Tibial nerve (tissue), 4 donors: ENCODE measurements around the gene KAZN. TPM values are rescaled to one million over a fixed set of nuclear protein-coding genes. Genes with fewer than 3 reads are reported as not detected.

ENCODE experiments used
- DNase-seq, 2 donors: peaks; one replicate each; pipeline ENCODE4 v3.0.0-alpha.2; 2019; ENCODE audit warnings: low spot score in 2 of 2
- H3K27ac ChIP-seq, 4 donors: fragments of 200-600 bp; sonication (generic) in 3 of 4; one replicate each; pipeline ENCODE4 v1.5.1; 2017 to 2019; ENCODE audit warnings: mild to moderate bottlenecking in 1 of 4
- H3K27me3 ChIP-seq, 2 donors: fragments of 200-600 bp; sonication (generic) in 1 of 2; one replicate each; pipeline versions ENCODE4 v1.5.1 to v1.6.0; 2017 to 2019
- H3K36me3 ChIP-seq, 3 donors: fragments of 200-600 bp; sonication (generic); one replicate each; pipeline ENCODE4 v1.5.1; 2018 to 2019
- H3K4me1 ChIP-seq, 4 donors: fragments of 200-600 bp; sonication (generic) in 3 of 4; one replicate each; pipeline ENCODE4 v1.5.1; 2017 to 2019
- H3K4me3 ChIP-seq, 4 donors: fragments of 200-600 bp; sonication (generic) in 3 of 4; one replicate each; pipeline ENCODE4 v1.5.1; 2017 to 2019; ENCODE audit warnings: mild to moderate bottlenecking in 1 of 4, moderate library complexity in 1 of 4
- H3K9me3 ChIP-seq, 4 donors: fragments of 200-600 bp; sonication (generic) in 3 of 4; one replicate each; pipeline ENCODE4 v1.5.1; 2017 to 2019
- EP300 ChIP-seq, 2 donors: sonication (generic); formaldehyde crosslinking; IDR thresholded peaks; one replicate each; pipeline ENCODE4 v1.6.1; 2017; ENCODE audit warnings: antibody characterized with exemption in 2 of 2, mild to moderate bottlenecking in 1 of 2
- POLR2A ChIP-seq, 2 donors: fragments of 450-650 bp; IDR thresholded peaks; one replicate each; pipeline ENCODE4 v1.6.1; 2017; ENCODE audit warnings: antibody characterized with exemption in 2 of 2, mild to moderate bottlenecking in 2 of 2, moderate library complexity in 2 of 2
- WGBS, 2 donors: methylation state at CpG; one replicate each; pipeline ENCODE4 v1.1.5; 2018; 5-methylcytosine and 5-hydroxymethylcytosine counted together
- total RNA-seq, 4 donors: library from RNA; depleted of rRNA; stranded (reverse); fragments of >200 nt; gene quantifications; one replicate each; pipeline ENCODE4 v1.1.0, GENCODE V29; 2016
- TF ChIP-seq, protein P1 (sequence below), 5 experiments: fragments of 200-600 bp in 3 of 5; fragments of 450-650 bp in 2 of 5; sonication (generic) in 3 of 5; IDR thresholded peaks; one replicate each; pipeline ENCODE4 v1.5.1; 2016 to 2019; ENCODE audit warnings: antibody characterized with exemption in 5 of 5, mild to moderate bottlenecking in 3 of 5, moderate library complexity in 2 of 5

KAZN gene
- total RNA-seq, 4 donors from 2014 or later, result 16.0 to 29.2 (median 22.2) TPM

DNA sequence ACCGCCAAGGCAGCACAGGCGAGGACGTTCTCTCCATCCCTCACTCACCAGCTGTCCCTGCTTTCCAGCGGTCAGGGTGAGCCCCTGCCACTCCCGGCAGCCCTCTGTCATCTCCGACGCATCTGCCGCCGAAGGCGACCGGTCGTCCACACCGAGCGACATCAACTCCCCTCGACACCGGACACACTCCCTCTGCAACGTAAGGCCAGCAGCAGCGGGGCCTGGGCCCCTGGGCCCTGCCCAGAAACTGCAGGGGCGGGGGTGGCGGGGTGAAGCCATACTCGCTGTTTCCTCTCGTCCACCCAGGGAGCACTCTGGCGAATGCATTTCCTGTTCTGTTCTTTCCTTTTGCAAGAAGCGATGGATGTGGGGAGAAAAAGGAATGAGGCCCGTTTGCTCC is 461.6 kb downstream of the KAZN start:
- H3K27ac ChIP-seq, result no peak overlapping the region
- DNase-seq, result no peak
- H3K4me3 ChIP-seq, result no peak overlapping the region
- WGBS, 2 donors, result 75 to 85% methylated on average over 25 of the region's 25 CpGs
- H3K9me3 ChIP-seq, result peaks cover 0 to 14% (median 0%) of the 10 kb centered on the region in 4 donors
- TF ChIP-seq, protein P1, sequence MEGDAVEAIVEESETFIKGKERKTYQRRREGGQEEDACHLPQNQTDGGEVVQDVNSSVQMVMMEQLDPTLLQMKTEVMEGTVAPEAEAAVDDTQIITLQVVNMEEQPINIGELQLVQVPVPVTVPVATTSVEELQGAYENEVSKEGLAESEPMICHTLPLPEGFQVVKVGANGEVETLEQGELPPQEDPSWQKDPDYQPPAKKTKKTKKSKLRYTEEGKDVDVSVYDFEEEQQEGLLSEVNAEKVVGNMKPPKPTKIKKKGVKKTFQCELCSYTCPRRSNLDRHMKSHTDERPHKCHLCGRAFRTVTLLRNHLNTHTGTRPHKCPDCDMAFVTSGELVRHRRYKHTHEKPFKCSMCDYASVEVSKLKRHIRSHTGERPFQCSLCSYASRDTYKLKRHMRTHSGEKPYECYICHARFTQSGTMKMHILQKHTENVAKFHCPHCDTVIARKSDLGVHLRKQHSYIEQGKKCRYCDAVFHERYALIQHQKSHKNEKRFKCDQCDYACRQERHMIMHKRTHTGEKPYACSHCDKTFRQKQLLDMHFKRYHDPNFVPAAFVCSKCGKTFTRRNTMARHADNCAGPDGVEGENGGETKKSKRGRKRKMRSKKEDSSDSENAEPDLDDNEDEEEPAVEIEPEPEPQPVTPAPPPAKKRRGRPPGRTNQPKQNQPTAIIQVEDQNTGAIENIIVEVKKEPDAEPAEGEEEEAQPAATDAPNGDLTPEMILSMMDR (IDR thresholded peaks at IDR 0.05), result no peak
- no peaks in the 10 kb centered on the region for H3K27me3 ChIP-seq
- no peaks in the 10 kb centered on the region for H3K4me1 ChIP-seq
- H3K36me3 ChIP-seq, result peaks cover 0 to 43% (median 0%) of the 10 kb centered on the region in 3 donors

GRCh38 chr1:15062479-15063099 is 464.1 kb downstream of the KAZN start:
- peaks cover 0 to 14% (median 0%) of the 10 kb centered on the region in 4 donors for H3K9me3 ChIP-seq
- no peaks in the 10 kb centered on the region for H3K4me1 ChIP-seq
- H3K4me3 ChIP-seq, result no peak overlapping the region
- H3K27me3 ChIP-seq, result no peaks in the 10 kb centered on the region
- WGBS, 2 donors, result 79 to 86% methylated on average over 6 of the region's 6 CpGs
- no peak for DNase-seq
- peaks cover 0 to 38% (median 0%) of the 10 kb centered on the region in 3 donors for H3K36me3 ChIP-seq
- TF ChIP-seq POLR2A (IDR thresholded peaks at IDR 0.05), result no peak
- no peak for TF ChIP-seq EP300 (IDR thresholded peaks at IDR 0.05)
- TF ChIP-seq, protein P1 (IDR thresholded peaks at IDR 0.05), result no peak
- no peak overlapping the region for H3K27ac ChIP-seq

DNA sequence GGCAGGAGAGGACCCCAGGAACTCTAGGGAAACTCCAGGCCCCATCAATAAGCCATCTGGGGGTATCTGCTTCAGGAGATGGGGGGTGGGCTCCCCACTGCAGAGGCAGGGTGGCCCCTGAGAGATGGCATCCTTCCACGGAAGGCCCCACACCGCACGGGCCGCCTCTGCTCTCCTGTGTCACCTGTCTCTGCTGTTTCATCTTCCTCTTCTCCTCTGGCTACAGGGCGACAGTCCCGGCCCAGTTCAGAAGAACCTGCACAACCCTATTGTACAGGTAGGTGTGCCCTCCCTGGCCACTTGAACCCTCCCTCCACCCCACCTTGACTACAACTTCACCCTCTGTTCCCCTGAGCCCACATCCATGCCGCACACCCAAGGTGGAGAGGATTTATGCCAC is 464.9 kb downstream of the KAZN start:
- H3K4me3 ChIP-seq, result no peak overlapping the region
- WGBS, 2 donors, result 95 to 96% methylated on average over 7 of the region's 7 CpGs

DNA sequence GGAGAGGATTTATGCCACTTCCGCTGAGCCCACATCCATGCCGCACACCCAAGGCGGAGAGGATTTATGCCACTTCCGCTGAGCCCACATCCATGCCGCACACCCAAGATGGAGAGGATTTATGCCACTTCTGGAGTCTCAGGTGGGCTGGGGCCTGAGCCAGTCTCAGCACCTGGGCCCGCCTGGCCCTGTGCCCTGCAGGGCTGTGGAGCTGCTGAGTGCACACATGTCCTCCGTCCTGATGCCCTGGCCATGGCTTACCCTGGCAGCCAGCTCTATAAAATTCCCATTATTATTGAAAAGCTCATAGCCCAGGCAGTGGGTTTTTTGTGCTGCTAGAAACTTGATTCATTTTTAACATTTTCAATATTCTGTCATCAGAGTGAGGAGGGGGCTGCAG is 465.3 kb downstream of the KAZN start:
- Histone ChIP-seq H3K27ac (no peak overlapping the region), H3K4me1 (no peaks in the 10 kb centered on the region), H3K36me3 (peaks cover 0 to 31% (median 0%) of the 10 kb centered on the region in 3 donors), H3K27me3 (no peaks in the 10 kb centered on the region), H3K4me3 (no peak overlapping the region), H3K9me3 (peaks cover 0 to 15% (median 0%) of the 10 kb centered on the region in 4 donors)
- no peak for DNase-seq
- TF ChIP-seq, protein P1 (IDR thresholded peaks at IDR 0.05), result no peak
- no peak for TF ChIP-seq EP300 (IDR thresholded peaks at IDR 0.05)
- no peak for TF ChIP-seq POLR2A (IDR thresholded peaks at IDR 0.05)
- 95 to 98% methylated on average over 7 of the region's 7 CpGs for WGBS, 2 donors

More for the DNA sequence above, 464.9 kb downstream of the KAZN start:
- no peaks in the 10 kb centered on the region for H3K27me3 ChIP-seq
- H3K27ac ChIP-seq, result no peak overlapping the region
- TF ChIP-seq EP300 (IDR thresholded peaks at IDR 0.05) (no peak), POLR2A (IDR thresholded peaks at IDR 0.05) (no peak)
- TF ChIP-seq, protein P1 (IDR thresholded peaks at IDR 0.05), result no peak
- peaks cover 0 to 33% (median 0%) of the 10 kb centered on the region in 3 donors for H3K36me3 ChIP-seq
- DNase-seq, result no peak
- peaks cover 0 to 14% (median 0%) of the 10 kb centered on the region in 4 donors for H3K9me3 ChIP-seq
- H3K4me1 ChIP-seq, result no peaks in the 10 kb centered on the region

GRCh38 chr1:15064217-15064929 is 465.9 kb downstream of the KAZN start:
- peaks cover 0 to 31% (median 0%) of the 10 kb centered on the region in 3 donors for H3K36me3 ChIP-seq
- no peaks in the 10 kb centered on the region for H3K27me3 ChIP-seq
- no peak for TF ChIP-seq POLR2A (IDR thresholded peaks at IDR 0.05)
- TF ChIP-seq EP300 (IDR thresholded peaks at IDR 0.05), result no peak
- TF ChIP-seq, protein P1 (IDR thresholded peaks at IDR 0.05), result no peak
- no peaks in the 10 kb centered on the region for H3K4me1 ChIP-seq
- no peak for DNase-seq
- no peak overlapping the region for H3K4me3 ChIP-seq
- 86 to 89% methylated on average over 12 to 15 of the region's 15 CpGs for WGBS, 2 donors
- peaks cover 0 to 19% (median 0%) of the 10 kb centered on the region in 4 donors for H3K9me3 ChIP-seq
- H3K27ac ChIP-seq, result no peak overlapping the region
